NCI-H146 treated with DMSO at 0.1 percent for 48 hours (cell line): ENCODE results near the gene SSBP2.
"Not testable (repeated sequence)": the region's sequence is repeated elsewhere in the genome, so short reads cannot be mapped to it uniquely, and the experiment has no call there.

Source experiments
- DNase-seq: peaks from one replicate; lab custom pipeline; 2025; ENCODE audit not compliant: unreplicated experiment; lab: John Stamatoyannopoulos, UW

Gene SSBP2

DNA sequence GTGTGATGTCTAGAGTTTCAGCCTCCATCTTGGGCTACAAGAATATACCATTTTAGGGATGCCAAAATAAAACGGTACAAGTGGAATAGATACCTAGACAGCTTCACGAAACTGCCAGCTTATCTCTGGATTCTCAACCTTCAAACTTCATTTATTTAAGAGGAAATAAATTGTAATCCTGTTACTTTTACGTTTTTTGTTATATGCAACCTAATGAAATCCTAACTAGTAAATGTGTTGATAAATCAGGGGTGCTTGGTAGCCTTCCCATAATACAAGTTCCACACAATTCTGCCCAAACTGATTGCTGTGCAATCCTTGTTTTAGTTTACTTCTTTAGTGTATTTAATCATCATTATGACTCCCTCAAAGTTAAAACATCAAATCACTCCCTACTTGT lies 75.5 kb downstream of the SSBP2 start:
- no peak for DNase-seq

DNA sequence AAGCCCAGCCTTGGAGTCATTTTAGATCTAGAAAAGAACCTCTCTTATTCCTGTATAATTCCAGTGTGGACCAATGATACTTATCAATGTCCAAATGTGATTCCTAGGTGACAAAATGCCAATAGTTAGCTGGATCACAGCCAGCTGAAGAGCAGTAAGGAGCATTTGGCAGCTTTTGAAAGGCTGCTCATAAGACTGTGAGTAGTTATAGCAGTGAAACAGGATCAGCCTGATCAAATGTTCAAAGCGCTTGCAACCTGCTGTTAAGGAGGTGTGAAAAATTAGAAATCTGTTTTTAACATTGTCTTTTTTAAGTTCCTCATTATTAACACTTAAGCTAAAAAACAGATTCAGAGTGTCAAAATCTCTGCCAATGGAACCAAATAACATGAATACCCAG lies 85.1 kb downstream of the SSBP2 start:
- DNase-seq, result no peak

DNA sequence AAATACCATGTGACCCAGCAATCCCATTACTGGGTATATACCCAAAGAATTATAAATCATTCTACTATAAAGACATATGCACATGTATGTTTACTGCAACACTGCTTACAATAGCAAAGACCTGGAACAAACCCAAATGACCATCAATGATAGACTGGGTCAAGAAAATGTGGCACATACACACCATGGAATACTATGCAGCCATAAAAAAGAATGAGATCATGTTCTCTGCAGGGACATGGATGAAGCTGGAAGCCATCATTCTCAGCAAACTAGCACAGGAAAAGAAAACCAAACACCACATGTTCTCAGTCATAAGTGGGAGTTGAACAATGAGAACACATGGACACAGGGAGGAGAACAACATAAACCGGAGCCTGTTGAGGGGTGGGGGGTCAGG lies 90.3 kb downstream of the SSBP2 start:
- not testable (repeated sequence) for DNase-seq

DNA sequence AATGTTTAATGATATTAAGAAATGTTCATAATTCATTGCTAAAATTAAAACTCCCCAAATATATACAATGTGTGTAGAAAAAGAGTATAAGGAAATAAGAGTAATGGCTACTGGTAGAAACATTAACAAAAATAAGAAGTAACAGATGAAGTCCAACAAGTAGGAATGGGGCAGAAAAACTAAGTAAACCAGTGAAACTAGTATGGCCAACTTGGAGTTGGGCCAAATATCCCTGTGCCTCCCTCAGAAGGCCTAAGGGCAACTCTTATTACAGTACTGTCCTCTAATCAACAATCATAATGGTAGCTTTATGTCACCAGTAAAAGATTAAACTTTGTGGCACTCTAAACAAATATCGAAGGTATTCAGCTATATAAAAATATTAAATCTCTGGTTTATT lies 93.5 kb downstream of the SSBP2 start:
- DNase-seq, result no peak

DNA sequence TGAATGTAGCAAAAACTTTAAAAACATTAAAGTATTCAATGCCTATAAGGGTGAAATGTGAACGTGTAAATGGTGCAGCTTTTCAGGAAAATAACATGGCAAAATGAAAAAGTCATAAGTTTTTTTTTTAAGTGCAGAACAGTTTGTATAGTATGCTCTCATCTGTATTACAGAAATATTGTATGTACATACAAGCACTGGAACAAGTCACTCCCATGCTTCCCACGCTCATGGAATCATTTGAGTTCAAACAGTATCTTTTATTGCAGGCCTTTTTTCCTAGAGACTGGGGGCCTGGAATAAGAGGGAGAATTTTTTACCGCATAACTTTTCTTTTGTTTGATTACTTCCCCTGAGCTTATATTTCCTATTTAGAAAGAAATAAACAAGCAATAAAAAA lies 94.1 kb downstream of the SSBP2 start:
- DNase-seq, result no peak

DNA sequence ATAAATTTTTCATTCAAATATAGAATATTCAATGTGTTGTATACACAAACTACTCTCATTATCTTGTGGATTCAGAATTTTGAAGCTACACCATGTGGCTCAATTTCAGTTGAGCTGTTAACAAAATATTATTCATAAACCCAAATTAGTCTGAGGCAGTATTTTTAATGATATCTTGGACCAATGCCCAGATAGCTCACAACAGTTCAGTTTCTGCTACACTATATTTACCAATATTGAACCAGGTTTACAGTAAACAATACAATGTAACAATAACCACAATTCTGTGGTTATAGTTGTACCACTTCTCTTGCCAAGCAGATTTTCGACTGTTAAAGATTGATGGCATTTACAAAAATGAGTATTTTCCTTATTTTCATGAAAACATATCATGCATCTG lies 99.9 kb downstream of the SSBP2 start:
- DNase-seq, result no peak

DNA sequence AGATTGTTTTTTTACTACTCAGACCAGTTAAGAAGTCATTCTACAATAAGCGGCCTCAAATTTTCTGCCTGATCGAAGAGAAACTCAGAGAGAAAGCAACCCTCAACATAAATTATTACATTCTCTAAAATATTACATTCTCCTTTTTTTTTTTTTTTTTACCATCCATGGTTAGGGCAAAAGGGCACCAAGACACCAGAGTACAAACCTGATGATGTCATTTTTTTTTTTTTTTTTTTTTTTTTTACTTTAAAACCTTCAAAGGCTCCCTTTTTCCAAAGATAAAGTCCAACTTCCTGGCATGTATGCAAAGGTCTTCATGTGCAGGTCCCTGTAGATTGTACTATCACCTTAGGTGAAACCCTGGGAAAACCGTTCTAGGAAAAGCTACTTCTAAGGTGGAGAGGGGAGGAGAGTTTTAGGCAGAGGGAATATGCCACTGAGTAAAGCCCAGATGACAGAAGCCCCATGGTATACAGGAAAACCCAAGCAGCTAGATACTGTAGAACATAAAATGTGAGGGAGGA lies 104.4 kb downstream of the SSBP2 start:
- no peak for DNase-seq

DNA sequence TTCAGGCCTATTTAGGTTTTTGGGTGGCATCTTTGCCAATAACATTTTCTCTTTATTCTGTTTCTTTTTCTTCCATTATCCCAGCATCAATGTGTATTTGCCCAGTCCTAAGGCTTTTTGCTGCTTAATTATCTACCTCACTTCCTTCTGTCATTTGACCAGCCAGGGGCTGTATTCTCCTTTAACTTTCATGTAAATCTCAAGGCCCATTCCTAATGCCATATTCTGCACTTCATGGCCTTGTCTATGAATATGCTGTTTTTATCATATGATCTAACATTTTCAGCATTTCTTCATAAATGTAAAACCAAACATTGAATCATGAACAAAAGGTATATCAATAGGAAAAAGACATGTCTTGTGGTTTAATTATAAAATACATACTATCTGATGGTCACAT lies 108.7 kb downstream of the SSBP2 start:
- no peak for DNase-seq

DNA sequence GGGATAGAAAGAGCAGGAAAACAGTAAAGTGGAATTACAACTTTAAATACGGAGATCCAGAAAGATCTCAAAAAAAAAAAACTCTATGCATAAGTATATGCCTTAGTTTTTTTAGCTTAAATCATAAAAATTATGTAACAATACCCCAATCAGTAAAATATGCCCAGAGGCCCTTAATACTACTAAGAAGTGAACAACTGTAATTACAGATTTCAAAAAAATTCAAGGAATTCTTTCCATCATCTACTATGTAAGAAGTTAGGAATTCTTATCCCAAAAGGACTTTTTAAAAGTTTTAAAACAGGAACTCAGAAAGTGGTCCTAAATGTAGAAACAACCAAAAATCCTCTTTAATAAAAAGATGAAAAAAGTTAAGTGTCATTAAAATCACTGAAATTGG lies 111.3 kb downstream of the SSBP2 start:
- no peak for DNase-seq

DNA sequence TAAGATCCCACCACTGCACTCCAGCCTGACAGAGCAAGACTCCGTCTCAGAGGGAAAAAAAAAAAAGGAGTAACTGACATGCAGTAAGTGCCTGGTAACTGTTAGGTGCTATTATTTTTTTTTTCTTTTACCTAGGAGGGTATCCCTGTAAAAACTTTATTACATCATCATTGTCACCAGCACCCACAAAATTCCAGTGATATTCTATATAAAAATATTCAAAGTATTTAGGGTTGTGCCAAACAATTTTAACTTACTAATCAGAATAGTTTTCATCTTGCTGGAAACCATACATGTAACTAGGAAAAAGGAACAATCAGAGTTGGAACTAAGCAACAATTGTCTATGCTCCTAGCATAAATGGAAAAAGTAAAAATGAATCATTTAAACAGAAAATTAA lies 112.4 kb downstream of the SSBP2 start:
- DNase-seq, result no peak

DNA sequence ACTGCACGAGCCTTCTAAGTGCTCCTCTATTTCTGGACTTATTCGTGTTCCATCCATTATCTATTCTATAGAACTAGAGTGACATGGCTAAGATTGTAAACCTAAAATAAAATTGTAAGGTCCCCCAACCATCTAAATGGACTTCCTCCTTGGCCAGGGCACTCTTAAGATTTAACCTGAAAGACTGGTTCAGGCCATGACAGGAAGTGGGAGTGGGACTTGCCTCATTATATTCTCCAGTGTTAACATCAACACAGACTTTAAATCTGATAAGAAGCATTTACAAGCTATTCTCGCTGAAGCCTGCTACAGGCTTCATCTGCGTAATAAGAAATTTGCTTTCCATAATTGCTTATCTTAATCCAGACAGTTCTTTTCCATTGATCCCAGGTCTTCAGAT lies 117.0 kb downstream of the SSBP2 start:
- DNase-seq, result no peak

DNA sequence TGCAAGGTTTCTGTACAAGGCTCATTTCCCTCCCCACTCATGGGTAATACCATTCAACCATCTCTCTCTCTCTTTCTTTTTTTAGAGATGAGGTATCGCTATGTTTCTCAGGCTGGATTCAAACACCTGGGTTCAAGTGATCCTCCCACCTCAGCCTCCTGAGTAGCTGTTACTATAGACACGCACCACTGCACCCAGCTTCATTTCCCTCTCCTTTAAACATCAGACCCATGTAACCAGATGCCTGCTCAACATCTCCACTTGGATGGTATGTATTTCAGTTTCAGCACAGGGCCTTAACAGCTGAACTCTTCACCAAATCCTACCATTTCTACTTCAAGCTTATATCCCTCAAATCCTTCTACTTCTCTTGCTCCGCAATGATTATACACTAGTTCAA lies 117.4 kb downstream of the SSBP2 start:
- DNase-seq, result no peak

DNA sequence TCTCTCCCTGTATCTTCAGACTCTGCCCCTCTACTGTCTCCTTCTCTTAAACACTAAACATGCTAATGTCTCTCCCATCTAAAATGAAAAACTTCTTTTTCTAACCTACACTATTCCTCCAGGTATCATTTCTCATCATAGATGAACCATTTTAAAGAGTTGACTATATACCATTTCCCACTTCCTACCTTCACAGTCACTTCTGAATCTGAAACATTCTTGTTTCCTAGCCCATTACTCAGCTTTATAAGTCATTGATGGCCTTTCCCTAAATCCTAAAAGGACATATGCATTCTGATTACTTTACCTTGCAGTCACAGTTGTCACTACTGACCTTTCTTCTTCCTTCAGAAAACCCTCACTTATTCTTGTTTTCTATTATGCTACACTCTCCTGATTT lies 118.2 kb downstream of the SSBP2 start:
- DNase-seq, result no peak

DNA sequence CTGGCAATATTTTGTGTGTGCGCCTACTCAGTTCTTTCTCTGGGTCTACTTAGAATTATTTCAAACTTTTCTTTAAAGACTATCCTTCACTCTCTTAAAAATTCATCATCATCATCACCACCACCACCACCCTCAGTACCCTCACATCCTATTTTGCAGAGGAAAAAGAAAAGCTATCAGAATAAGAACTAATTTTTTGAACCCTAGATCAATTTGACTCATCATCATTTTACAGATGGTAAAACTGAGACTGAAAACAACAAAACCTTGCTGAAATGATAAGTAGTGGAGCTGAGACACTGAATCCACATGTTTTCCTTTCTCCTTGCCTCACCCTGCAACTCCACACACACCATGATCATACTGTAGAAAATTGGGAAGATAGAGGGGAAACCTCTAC lies 119.3 kb downstream of the SSBP2 start:
- no peak for DNase-seq

DNA sequence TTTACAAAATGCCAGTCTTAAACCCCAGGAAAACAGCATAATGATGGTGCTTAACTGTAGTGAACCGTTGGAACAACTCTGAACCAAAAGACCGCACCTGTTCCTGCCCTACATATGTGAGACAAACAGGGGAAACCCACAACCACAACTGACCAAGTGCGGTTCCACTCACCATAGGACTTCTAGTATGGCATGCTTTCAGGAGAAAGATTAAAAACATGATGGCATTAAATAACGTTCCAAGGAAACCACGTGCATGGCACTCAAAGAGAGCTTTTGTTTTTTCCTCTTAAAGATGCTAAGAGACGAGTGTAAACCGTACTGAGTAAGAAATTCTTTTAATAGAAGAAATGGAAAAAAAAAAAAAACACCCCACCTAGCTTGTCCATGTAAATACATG lies 119.8 kb downstream of the SSBP2 start:
- no peak for DNase-seq

DNA sequence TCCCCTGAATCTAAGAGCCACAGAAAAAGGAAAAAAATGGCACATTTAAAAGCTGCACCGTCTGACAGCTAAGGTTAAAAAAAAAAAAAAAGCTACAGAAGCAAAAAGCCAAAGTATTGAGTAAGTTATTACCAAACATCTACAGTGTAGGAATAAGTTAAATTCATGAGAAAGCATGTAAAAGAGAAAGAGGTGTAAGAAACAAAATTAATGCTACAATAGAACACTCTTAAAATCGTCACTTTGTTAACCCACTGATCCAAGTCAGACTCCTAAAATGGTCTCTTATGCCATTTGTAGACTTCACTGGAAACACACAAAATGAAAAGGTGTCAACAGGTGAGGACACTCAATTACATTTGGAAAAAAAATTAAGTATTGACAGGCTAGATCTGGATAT lies 120.2 kb downstream of the SSBP2 start:
- no peak for DNase-seq

DNA sequence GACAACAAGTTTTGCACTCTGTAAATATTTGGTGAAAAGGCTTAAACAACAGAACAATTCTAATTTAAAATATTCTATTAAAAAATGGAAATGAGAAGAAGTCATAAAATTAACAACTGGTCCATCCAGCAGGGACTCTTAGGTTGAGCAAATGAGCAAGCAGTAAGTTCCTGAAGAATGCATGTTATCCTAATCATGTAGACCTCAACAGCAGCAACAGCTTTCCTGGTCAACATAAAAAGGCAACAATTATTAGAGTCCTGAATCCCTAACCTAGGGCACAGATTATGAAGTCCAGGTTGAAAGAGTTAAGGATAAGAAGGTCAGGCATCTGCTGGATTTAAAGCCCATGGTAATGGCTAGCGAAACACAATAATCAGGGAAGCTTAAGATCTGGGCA lies 120.9 kb downstream of the SSBP2 start:
- DNase-seq, result no peak

DNA sequence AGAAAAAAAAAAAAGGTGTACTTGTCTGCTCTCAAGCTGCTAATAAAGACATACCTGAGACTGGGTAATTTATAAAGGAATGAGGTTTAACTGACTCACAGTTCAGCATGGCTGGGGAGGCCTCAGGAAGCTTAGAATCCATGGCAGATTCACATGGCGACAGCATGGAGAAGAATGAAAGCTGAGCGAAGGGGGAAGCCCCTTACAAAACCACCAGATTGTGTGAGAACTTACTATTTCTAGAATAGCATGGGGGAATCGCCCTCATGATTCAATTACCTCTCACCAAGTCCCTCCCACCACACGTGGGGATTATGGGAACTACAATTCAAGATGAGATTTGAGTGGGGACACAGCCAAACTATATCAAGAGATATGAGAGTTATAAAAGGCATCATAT lies 122.8 kb downstream of the SSBP2 start:
- DNase-seq, result not testable (repeated sequence)

DNA sequence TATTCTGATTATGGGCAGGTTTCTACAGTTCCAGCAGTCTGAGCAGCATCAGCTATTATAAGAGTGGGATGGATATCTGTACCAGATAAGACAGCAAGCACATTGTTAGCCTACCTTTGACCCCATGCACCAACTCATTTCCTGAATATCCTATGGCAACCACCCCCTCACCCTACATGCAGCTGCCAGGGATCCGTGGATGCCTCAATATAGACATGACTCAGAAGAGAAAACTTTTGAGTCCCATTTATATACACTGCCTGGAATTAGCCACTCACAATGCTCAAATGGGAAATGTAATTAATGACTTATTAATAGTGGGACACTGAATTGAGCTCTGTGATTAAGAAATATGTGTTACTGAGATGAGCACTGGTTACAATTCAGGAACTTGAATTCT lies 124.4 kb downstream of the SSBP2 start:
- DNase-seq, result peak; percentile 46

DNA sequence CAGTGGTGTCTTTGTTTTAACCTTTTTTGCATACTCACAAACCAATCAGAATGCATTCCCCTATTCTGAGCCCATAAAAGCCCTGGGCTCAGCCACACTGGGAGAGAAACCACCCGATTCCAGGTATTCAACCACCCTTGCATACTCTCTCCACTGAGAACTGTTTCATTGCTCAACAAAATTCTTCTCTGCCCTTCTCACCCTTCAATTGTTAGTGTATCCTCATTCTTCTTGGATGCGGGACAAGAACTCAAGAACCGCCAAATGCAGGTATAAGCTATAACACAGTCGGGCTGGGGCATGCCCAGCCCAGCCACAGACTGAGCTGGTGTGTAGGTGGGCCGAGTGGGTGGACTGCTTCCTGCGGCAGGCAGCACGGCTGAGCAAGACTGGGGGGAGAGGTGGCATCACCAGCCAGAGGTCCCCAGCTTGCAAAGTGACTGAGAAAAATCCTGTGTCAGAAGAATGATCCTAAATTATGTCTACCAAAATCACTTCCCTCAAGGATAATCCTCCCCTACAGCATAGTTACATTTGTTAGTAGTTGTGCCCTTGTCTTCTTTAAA lies 141.0 kb downstream of the SSBP2 start:
- DNase-seq, result no peak

DNA sequence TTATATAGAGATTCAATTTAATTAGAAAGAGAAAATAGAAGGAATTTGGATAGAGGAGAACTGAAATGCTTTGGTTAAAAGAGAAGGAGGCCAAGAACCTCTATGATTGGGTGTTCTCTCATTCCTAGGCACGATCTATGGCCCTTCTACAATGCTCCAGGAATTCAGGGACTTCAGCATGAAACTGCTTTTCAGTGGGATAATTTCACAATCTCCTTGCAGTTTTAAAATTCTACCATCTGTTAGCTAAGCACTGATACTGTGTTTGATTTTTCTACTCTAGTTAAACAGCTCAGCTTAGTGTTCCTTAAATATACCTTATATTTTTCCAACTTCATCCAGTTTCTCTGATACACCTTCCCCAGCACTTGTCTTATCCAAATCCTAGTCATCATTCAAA lies 141.9 kb downstream of the SSBP2 start:
- no peak for DNase-seq

DNA sequence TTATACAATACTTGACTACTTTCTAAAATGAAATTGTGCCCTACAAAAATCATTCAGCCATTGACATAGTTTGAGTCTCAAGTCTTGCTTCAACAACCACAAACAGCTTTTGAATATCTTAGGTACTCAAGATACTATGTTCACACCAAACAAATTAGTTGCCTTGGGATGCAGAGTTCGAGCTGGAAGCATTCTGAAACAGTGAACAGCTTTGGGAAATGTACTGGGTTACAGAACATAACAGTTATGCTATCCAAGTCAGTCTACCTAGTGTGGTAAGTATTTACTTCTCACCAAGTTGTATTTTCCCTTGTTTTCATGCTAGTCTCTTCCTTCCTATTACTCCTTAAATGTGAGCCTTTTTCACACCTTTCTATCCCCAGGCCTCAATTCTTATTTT lies 143.2 kb downstream of the SSBP2 start:
- DNase-seq, result no peak

DNA sequence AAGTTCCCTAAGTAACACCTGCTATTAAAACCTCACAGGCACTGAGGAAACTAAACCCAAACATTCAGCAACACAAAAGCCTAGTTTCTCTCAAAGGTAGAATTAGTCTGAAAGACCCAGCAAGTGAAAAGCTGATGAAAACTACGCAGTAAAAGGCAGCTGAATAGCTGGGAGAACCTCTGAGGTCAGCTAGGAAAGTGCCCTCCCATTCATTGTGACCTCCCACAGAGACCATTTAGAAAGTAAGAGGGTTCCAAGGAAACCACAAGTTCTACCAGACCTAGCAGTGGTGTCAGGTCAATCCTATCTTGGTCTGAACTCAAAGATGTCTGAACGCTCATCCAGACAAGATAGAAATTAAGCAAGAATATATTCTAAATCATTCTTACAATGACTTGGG lies 144.7 kb downstream of the SSBP2 start:
- no peak for DNase-seq

DNA sequence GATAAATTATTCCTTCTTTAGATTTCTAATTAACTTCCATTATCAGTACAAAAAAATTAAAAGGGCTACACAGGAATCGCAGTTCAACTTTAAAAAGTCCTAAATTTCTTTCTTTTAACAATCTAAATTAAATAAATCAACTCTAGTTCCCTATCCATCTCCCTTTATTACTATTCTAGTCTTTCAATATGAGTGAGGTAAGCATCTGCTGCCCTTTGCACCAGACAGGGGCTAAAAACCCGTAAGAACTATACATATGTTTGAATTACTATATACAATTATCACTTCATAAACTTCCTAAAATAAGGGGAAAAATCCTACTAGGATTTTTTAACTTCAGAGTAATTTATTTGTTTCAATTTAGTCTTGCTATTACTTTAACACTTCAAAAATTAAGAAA lies 145.6 kb downstream of the SSBP2 start:
- DNase-seq, result no peak
